ENCODE data around the gene CTSF.

The CTSF gene

GRCh38 chr11:66564538-66564937 is 3.9 kb downstream of the CTSF start:
- no peak for TF ChIP-seq NFIC (IDR thresholded peaks at IDR 0.05)
- TF ChIP-seq CREB1 (IDR thresholded peaks at IDR 0.05; ENCODE audit: low read depth) = no peak
- no peak for TF ChIP-seq EGR1 (IDR thresholded peaks at IDR 0.05)
- no peak for TF ChIP-seq TEAD4 (IDR thresholded peaks at IDR 0.05)
- no peak for TF ChIP-seq MAX (IDR thresholded peaks at IDR 0.05)
- TF ChIP-seq YY1 (IDR thresholded peaks at IDR 0.05; ENCODE audit: low read depth) = no peak
- no peak for TF ChIP-seq CEBPB (IDR thresholded peaks at IDR 0.05)

GRCh38 chr11:66563832-66564231 is 4.6 kb downstream of the CTSF start:
- TF ChIP-seq RAD21 (IDR thresholded peaks at IDR 0.05; ENCODE audit: low read depth) (no peak), TAF1 (IDR thresholded peaks at IDR 0.05; ENCODE audit: low read depth) (no peak), ZBTB7A (IDR thresholded peaks at IDR 0.05; ENCODE audit: low read depth) (no peak), EP300 (IDR thresholded peaks at IDR 0.05; ENCODE audit: borderline replicate concordance) (no peak), MAX (IDR thresholded peaks at IDR 0.05) (no peak), YY1 (IDR thresholded peaks at IDR 0.05; ENCODE audit: low read depth) (no peak), USF1 (IDR thresholded peaks at IDR 0.05) (no peak), CREB1 (IDR thresholded peaks at IDR 0.05; ENCODE audit: low read depth) (no peak), CEBPB (IDR thresholded peaks at IDR 0.05) (no peak), REST (IDR thresholded peaks at IDR 0.05; ENCODE audit: low read depth) (no peak), TEAD4 (IDR thresholded peaks at IDR 0.05) (no peak), EGR1 (IDR thresholded peaks at IDR 0.05) (no peak), TCF12 (IDR thresholded peaks at IDR 0.05; ENCODE audit: low read depth) (no peak), NFIC (IDR thresholded peaks at IDR 0.05) (no peak), FOXM1 (IDR thresholded peaks at IDR 0.05; ENCODE audit: borderline replicate concordance, low read depth) (no peak)

GRCh38 chr11:66562907-66563583 is 5.4 kb downstream of the CTSF start:
- no peak for TF ChIP-seq USF1 (IDR thresholded peaks at IDR 0.05)
- no peak for TF ChIP-seq EP300 (IDR thresholded peaks at IDR 0.05; ENCODE audit: borderline replicate concordance)
- no peak for TF ChIP-seq TCF12 (IDR thresholded peaks at IDR 0.05; ENCODE audit: low read depth)
- no peak for TF ChIP-seq CEBPB (IDR thresholded peaks at IDR 0.05)
- TF ChIP-seq YY1 (IDR thresholded peaks at IDR 0.05; ENCODE audit: low read depth) = no peak
- no peak for TF ChIP-seq RAD21 (IDR thresholded peaks at IDR 0.05; ENCODE audit: low read depth)
- no peak for TF ChIP-seq CREB1 (IDR thresholded peaks at IDR 0.05; ENCODE audit: low read depth)
- no peak for TF ChIP-seq EGR1 (IDR thresholded peaks at IDR 0.05)
- TF ChIP-seq REST (IDR thresholded peaks at IDR 0.05; ENCODE audit: low read depth) = no peak
- no peak for TF ChIP-seq FOXM1 (IDR thresholded peaks at IDR 0.05; ENCODE audit: borderline replicate concordance, low read depth)
- no peak for TF ChIP-seq TEAD4 (IDR thresholded peaks at IDR 0.05)
- no peak for TF ChIP-seq NFIC (IDR thresholded peaks at IDR 0.05)
- TF ChIP-seq TAF1 (IDR thresholded peaks at IDR 0.05; ENCODE audit: low read depth) = no peak
- no peak for TF ChIP-seq ZBTB7A (IDR thresholded peaks at IDR 0.05; ENCODE audit: low read depth)

- no peak for TF ChIP-seq YY1 (IDR thresholded peaks at IDR 0.05; ENCODE audit: low read depth)
- no peak for TF ChIP-seq NFIC (IDR thresholded peaks at IDR 0.05)
- TF ChIP-seq TAF1 (IDR thresholded peaks at IDR 0.05; ENCODE audit: low read depth) = no peak
- TF ChIP-seq TCF12 (IDR thresholded peaks at IDR 0.05; ENCODE audit: low read depth) = no peak
- TF ChIP-seq FOXM1 (IDR thresholded peaks at IDR 0.05; ENCODE audit: borderline replicate concordance, low read depth) = no peak
- TF ChIP-seq CREB1 (IDR thresholded peaks at IDR 0.05; ENCODE audit: low read depth) = no peak
- TF ChIP-seq RAD21 (IDR thresholded peaks at IDR 0.05; ENCODE audit: low read depth) = no peak
- no peak for TF ChIP-seq ZBTB7A (IDR thresholded peaks at IDR 0.05; ENCODE audit: low read depth)
- no peak for TF ChIP-seq CEBPB (IDR thresholded peaks at IDR 0.05)
- TF ChIP-seq EGR1 (IDR thresholded peaks at IDR 0.05) = no peak
- TF ChIP-seq USF1 (IDR thresholded peaks at IDR 0.05) = no peak
- no peak for TF ChIP-seq EP300 (IDR thresholded peaks at IDR 0.05; ENCODE audit: borderline replicate concordance)
- TF ChIP-seq TEAD4 (IDR thresholded peaks at IDR 0.05) = no peak
- TF ChIP-seq MAX (IDR thresholded peaks at IDR 0.05) = no peak
- no peak for TF ChIP-seq REST (IDR thresholded peaks at IDR 0.05; ENCODE audit: low read depth)
Observed at GRCh38 chr11:66562275-66562674, 6.1 kb downstream of the CTSF start.
